ENCODE data around the gene SYMPK.

- TF ChIP-seq CTCF (tag by site-specific recombination; IDR thresholded peaks at IDR 0.05) (no peak), KLF16 (tag by site-specific recombination; IDR thresholded peaks at IDR 0.05) (no peak), ZNF350 (tag by site-specific recombination; IDR thresholded peaks at IDR 0.05) (no peak)
Observed at GRCh38 chr19:45900738-45901431, 37.9 kb upstream of the SYMPK start.

Measured in HEK293 (cell line).